Adrenal gland (tissue), 12 donors: ENCODE results near the gene HIVEP3. TPM values are rescaled to one million over a fixed set of nuclear protein-coding genes. Genes with fewer than 3 reads are reported as not detected.

Experiments
- DNase-seq, 7 donors: peaks; one replicate each; pipeline ENCODE4 v3.0.0-alpha.2; 2019 to 2020
- H3K27ac ChIP-seq, 5 donors: fragments of 200-600 bp; sonication (generic) in 4 of 5; 1 replicate in 3 of 5; 2 replicates in 2 of 5; pipeline versions ENCODE4 v1.5.1 to v1.8.0; 2016 to 2020; ENCODE audit warnings: mild to moderate bottlenecking in 1 of 5
- H3K27me3 ChIP-seq: fragments of 200-600 bp; 2 replicates; pipeline ENCODE4 v1.8.0; 2021
- H3K36me3 ChIP-seq, 2 donors: fragments of 200-600 bp; replicated peaks in 1 of 2; 1 replicate in 1 of 2; 2 replicates in 1 of 2; pipeline versions ENCODE4 v1.5.1 to v1.8.0; 2018 to 2022
- H3K4me1 ChIP-seq, 2 donors: fragments of 200-600 bp; replicated peaks in 1 of 2; 1 replicate in 1 of 2; 2 replicates in 1 of 2; pipeline versions ENCODE4 v1.5.1 to v1.8.0; 2018 to 2021
- H3K4me3 ChIP-seq, 4 donors: fragments of 200-600 bp; sonication (generic) in 3 of 4; one replicate each; pipeline ENCODE4 v1.5.1; 2016 to 2018
- H3K9me3 ChIP-seq, 3 donors: fragments of 200-600 bp; sonication (generic) in 1 of 3; replicated peaks in 1 of 3; 1 replicate in 2 of 3; 2 replicates in 1 of 3; pipeline versions ENCODE4 v1.5.1 to v1.8.0; 2016 to 2021
- POLR2A ChIP-seq, 2 donors: fragments of 450-650 bp; IDR thresholded peaks; one replicate each; pipeline ENCODE4 v1.6.1; 2017; ENCODE audit warnings: antibody characterized with exemption in 2 of 2, mild to moderate bottlenecking in 2 of 2, moderate library complexity in 1 of 2
- WGBS, 4 donors: extraction: QIAGEN DNeasy Blood & Tissue Kit in 2 of 4; methylation state at CpG; one replicate each; pipeline versions ENCODE4 v1.1.5 to v1.1.7; 2013 to 2017; 5-methylcytosine and 5-hydroxymethylcytosine counted together
- intact Hi-C, 2 donors: fragments of 100-400 bp; cut with DNase I; formaldehyde crosslinking; loops; one replicate each; pipeline versions ENCODE4 v1.14.1 to v1.15.0; 2022 to 2023
- polyA plus RNA-seq, 3 donors: library from polyadenylated mRNA; stranded (reverse); fragments of 200-250 nt in 2 of 3; fragments of 350-450 nt in 1 of 3; fragmentation: Illumina TruSeq in 1 of 3; extraction: RNeasy Lipid Tissue Mini Kit (QIAGEN cat#74804) in 1 of 3; gene quantifications; one replicate each; pipeline ENCODE4 v1.2.3, GENCODE V29; 2013 to 2014
- total RNA-seq, 9 donors: library from RNA; depleted of rRNA in 4 of 9; stranded (reverse); fragments of >200 nt in 4 of 9; fragments of 120-200 nt in 1 of 9; fragmentation: NEBNext Ultra II Directional in 1 of 9; extraction: Animal tissue kit (Norgen Biotek cat#: 25700) in 1 of 9; gene quantifications; one replicate each; pipeline versions ENCODE4 v1.1.0 to v1.2.4, GENCODE V29; 2013 to 2023
- TF ChIP-seq, protein P1 (sequence below), 6 experiments: fragments of 450-650 bp in 4 of 6; fragments of 200-600 bp in 2 of 6; sonication (generic) in 1 of 6; IDR thresholded peaks; 1 replicate in 5 of 6; 2 replicates in 1 of 6; pipeline versions ENCODE4 v1.5.1 to v1.8.0; 2016 to 2021; ENCODE audit warnings: antibody characterized with exemption in 6 of 6, mild to moderate bottlenecking in 2 of 6, moderate library complexity in 1 of 6
- donor health status: healthy with polysubstance abuse.
- donor health status: Bipolar disorder and iron deficiency.
- donor health status: DM: yes; HTN: yes; CAD: no.
- donor health status: DM: no; HTN: no; CAD: no.
- donor health status: DM: no; HTN: no; CAD: no.
- donor health status: DM: yes; HTN: yes; CAD: no.

The HIVEP3 gene
- total and polyA plus RNA-seq, 12 donors: 3.2 to 7.7 (median 7.0) TPM

GRCh38 chr1:41895552-41895951, 23.2 kb downstream of the HIVEP3 start:
- peaks cover 17 to 31% of the 10 kb centered on the region in 2 donors for H3K4me1 ChIP-seq
- WGBS, 4 donors: 80 to 85% (median 82%) methylated on average over 4 of the region's 4 CpGs

DNA sequence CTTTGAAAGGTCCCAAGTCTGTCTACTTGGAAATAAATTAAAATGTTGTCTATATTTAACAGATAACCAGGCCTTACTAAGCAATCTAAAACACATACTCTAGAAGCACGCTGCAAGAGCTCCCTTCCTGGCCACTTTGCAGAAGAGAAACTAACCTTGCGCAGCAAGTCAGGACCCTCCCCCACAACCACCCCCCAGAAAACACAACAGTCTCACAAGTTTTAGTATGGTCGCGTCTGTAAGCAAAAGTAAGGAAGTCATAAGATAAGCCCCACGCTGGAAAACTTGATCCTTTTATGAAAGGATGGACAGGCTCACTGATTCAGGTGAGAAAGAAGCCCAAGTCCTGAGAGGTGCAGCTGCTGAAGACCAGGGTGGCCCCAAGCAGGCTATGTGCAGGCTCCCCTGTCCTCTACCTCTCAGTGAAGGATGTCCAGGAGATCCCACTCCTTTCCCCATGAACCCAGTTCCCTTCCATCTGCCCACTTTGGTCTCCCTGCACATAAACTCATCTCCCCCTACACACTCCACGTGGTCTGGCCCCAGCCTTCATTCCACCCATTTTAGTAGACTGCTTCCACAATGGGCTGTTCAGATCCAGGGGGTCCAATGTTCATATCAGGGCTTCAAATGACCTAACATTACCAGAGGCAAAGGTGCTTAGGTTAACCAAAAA, 23.8 kb downstream of the HIVEP3 start:
- TF ChIP-seq, protein P1, sequence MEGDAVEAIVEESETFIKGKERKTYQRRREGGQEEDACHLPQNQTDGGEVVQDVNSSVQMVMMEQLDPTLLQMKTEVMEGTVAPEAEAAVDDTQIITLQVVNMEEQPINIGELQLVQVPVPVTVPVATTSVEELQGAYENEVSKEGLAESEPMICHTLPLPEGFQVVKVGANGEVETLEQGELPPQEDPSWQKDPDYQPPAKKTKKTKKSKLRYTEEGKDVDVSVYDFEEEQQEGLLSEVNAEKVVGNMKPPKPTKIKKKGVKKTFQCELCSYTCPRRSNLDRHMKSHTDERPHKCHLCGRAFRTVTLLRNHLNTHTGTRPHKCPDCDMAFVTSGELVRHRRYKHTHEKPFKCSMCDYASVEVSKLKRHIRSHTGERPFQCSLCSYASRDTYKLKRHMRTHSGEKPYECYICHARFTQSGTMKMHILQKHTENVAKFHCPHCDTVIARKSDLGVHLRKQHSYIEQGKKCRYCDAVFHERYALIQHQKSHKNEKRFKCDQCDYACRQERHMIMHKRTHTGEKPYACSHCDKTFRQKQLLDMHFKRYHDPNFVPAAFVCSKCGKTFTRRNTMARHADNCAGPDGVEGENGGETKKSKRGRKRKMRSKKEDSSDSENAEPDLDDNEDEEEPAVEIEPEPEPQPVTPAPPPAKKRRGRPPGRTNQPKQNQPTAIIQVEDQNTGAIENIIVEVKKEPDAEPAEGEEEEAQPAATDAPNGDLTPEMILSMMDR (IDR thresholded peaks at IDR 0.05): no peak
- TF ChIP-seq POLR2A (IDR thresholded peaks at IDR 0.05): no peak
- Histone ChIP-seq H3K4me1 (peaks cover 17 to 34% of the 10 kb centered on the region in 2 donors), H3K36me3 (no peaks in the 10 kb centered on the region), H3K27me3 (no peaks in the 10 kb centered on the region), H3K4me3 (no peak overlapping the region), H3K27ac (peak overlapping the region in 1 of 5 donors; percentile 50), H3K9me3 (no peaks in the 10 kb centered on the region)
- no peak for DNase-seq
- 70 to 75% (median 74%) methylated on average over 6 of the region's 6 CpGs for WGBS, 4 donors
- intact Hi-C loops: no loop called here

More at GRCh38 chr1:41895552-41895951, 23.2 kb downstream of the HIVEP3 start:
- intact Hi-C loops: no loop called here
- Histone ChIP-seq H3K27me3 (no peaks in the 10 kb centered on the region), H3K4me3 (no peak overlapping the region), H3K9me3 (no peaks in the 10 kb centered on the region), H3K27ac (peak overlapping the region in 1 of 5 donors; percentile 50), H3K36me3 (no peaks in the 10 kb centered on the region)
- no peak for TF ChIP-seq POLR2A (IDR thresholded peaks at IDR 0.05)
- TF ChIP-seq, protein P1 (IDR thresholded peaks at IDR 0.05): no peak
- DNase-seq: no peak

DNA sequence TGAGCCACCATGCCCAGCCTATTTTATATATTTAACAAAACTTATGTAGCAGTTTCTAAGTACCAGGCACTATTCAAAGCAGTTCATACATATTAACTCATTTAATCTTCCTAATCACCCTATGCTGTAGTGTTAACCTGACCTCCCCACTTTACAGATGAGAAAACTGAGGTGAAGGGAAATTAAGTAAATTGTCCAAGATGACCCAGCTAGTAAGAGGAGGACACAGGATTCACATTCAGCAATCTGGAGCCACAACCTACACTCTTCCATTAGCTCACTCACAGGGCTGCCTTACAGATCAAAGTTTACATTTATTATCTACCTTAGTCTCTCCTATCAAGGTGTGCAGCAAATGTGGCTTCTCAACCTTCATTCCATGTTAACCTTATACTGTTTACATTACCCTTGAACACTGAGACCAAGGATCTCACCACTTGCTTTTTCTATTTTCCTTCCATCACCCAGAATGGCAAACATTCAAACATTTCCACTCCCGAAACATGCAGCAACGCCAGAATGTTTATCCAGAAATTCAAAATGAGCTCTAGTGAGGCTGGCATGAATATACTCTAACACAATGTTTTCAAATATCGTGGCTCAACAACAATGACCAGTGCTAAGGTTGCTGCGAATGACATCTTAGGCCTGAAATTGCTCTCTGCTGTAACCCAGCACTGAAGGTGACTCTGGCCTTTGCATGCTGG, 24.5 kb downstream of the HIVEP3 start:
- DNase-seq: no peak
- Histone ChIP-seq H3K27me3 (no peaks in the 10 kb centered on the region), H3K4me3 (no peak overlapping the region), H3K9me3 (no peaks in the 10 kb centered on the region), H3K27ac (peak overlapping the region in 1 of 5 donors; percentile 50), H3K36me3 (no peaks in the 10 kb centered on the region), H3K4me1 (peaks cover 17 to 34% of the 10 kb centered on the region in 2 donors)
- intact Hi-C loops: no loop called here
- 57 to 82% (median 70%) methylated on average over 4 of the region's 4 CpGs for WGBS, 4 donors
- TF ChIP-seq, protein P1 (IDR thresholded peaks at IDR 0.05): no peak
- TF ChIP-seq POLR2A (IDR thresholded peaks at IDR 0.05): no peak

DNA sequence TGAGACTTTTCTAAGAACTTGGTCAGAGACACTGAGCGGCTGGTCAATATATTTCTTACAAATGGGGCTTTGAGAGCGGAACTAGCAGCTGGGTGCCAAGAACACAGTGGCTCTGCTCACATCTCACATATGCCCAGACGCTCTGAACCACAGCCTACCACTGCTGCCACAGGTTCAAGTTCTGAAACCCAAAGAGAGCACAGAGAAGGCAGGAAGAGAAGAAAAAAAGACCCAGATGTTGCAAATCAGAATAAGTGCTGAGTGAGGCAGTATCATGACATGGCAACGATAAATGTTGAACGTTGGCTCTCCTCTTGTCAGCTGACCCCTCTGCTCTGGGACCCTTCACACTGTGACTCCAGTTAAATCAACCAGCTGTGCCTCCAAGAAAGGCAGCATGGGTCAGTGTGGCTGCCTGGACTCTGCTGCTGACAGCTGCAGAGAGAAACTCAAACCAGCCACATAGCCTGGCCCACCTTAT, 26.4 kb downstream of the HIVEP3 start:
- no peak for TF ChIP-seq POLR2A (IDR thresholded peaks at IDR 0.05)
- TF ChIP-seq, protein P1 (IDR thresholded peaks at IDR 0.05): no peak
- 44 to 72% (median 65%) methylated on average over 5 of the region's 5 CpGs for WGBS, 4 donors
- no peak for DNase-seq
- Histone ChIP-seq H3K27me3 (no peaks in the 10 kb centered on the region), H3K9me3 (no peaks in the 10 kb centered on the region), H3K27ac (peak overlapping the region in 4 of 5 donors; percentile 47 to 92 (median 82)), H3K4me3 (no peak overlapping the region), H3K4me1 (peaks cover 17 to 22% of the 10 kb centered on the region in 2 donors), H3K36me3 (no peaks in the 10 kb centered on the region)
- intact Hi-C loops: no loop called here
